Neural cell (in vitro differentiated cells): ENCODE measurements around the gene FAM219A.

Source experiments
- EP300 ChIP-seq: fragments of 450-650 bp; conservative IDR thresholded peaks from 2 replicates; pipeline ENCODE4 v1.6.1; 2014; ENCODE audit warnings: antibody characterized with exemption, mild to moderate bottlenecking, moderate library complexity; ENCODE audit not compliant: poor library complexity, severe bottlenecking
- EZH2 ChIP-seq: fragments of 200-600, 300-800 bp; shearing (Covaris generic), sonication (generic); IDR thresholded peaks from 2 replicates; pipeline ENCODE4 v1.6.1; 2014; ENCODE audit warnings: antibody characterized with exemption, low read length, borderline replicate concordance, mild to moderate bottlenecking; ENCODE audit not compliant: insufficient read depth, poor library complexity, severe bottlenecking
- MXI1 ChIP-seq: fragments of 450-650 bp; conservative IDR thresholded peaks from 2 replicates; pipeline ENCODE4 v1.6.1; 2014; ENCODE audit warnings: antibody characterized with exemption, mild to moderate bottlenecking; ENCODE audit not compliant: poor library complexity, severe bottlenecking
- POLR2AphosphoS5 ChIP-seq: IDR thresholded peaks from 2 replicates; pipeline ENCODE4 v1.6.1; 2012
- RAD21 ChIP-seq: fragments of 450-650 bp; conservative IDR thresholded peaks from 2 replicates; pipeline ENCODE4 v1.6.1; 2014; ENCODE audit warnings: antibody characterized with exemption, mild to moderate bottlenecking, moderate library complexity
- SMC3 ChIP-seq: fragments of 450-650 bp; conservative IDR thresholded peaks from 2 replicates; pipeline ENCODE4 v1.6.1; 2014; ENCODE audit warnings: antibody characterized with exemption, mild to moderate bottlenecking, moderate library complexity; ENCODE audit not compliant: poor library complexity
- TAF1 ChIP-seq: IDR thresholded peaks from 2 replicates; pipeline ENCODE4 v1.6.1; 2012; ENCODE audit warnings: low read depth
- TF ChIP-seq, protein P1 (sequence below): fragments of 450-650 bp; IDR thresholded peaks from 2 replicates; pipeline ENCODE4 v1.5.1; 2014; ENCODE audit warnings: antibody characterized with exemption, mild to moderate bottlenecking, moderate library complexity; ENCODE audit not compliant: poor library complexity, severe bottlenecking
- TF ChIP-seq, protein P2 (sequence below): IDR thresholded peaks from 2 replicates; pipeline ENCODE4 v1.6.1; 2012; ENCODE audit warnings: borderline replicate concordance

DNA sequence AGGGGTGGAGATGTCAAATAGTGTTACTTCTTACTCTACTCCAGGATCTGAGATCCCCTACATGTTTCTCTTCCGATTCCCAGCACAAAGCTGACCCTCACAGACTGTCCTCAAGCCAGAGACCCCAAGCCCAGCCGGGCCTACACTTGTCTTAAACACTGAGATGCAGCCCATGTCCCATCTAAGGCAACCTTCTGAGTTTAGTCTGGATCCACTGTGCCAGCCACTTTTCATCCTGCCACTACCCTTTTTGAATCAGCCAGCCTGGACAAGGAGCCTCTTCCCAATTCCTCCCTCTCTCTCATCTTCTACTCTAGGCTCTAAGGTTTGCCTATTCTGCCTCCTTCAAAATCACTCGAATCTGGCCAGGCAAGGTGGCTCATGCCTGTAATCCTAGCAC, 75.5 kb downstream of the FAM219A start:
- no peak for TF ChIP-seq EP300
- TF ChIP-seq EZH2 = no peak
- TF ChIP-seq, protein P1, sequence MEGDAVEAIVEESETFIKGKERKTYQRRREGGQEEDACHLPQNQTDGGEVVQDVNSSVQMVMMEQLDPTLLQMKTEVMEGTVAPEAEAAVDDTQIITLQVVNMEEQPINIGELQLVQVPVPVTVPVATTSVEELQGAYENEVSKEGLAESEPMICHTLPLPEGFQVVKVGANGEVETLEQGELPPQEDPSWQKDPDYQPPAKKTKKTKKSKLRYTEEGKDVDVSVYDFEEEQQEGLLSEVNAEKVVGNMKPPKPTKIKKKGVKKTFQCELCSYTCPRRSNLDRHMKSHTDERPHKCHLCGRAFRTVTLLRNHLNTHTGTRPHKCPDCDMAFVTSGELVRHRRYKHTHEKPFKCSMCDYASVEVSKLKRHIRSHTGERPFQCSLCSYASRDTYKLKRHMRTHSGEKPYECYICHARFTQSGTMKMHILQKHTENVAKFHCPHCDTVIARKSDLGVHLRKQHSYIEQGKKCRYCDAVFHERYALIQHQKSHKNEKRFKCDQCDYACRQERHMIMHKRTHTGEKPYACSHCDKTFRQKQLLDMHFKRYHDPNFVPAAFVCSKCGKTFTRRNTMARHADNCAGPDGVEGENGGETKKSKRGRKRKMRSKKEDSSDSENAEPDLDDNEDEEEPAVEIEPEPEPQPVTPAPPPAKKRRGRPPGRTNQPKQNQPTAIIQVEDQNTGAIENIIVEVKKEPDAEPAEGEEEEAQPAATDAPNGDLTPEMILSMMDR = no peak
- TF ChIP-seq, protein P2, sequence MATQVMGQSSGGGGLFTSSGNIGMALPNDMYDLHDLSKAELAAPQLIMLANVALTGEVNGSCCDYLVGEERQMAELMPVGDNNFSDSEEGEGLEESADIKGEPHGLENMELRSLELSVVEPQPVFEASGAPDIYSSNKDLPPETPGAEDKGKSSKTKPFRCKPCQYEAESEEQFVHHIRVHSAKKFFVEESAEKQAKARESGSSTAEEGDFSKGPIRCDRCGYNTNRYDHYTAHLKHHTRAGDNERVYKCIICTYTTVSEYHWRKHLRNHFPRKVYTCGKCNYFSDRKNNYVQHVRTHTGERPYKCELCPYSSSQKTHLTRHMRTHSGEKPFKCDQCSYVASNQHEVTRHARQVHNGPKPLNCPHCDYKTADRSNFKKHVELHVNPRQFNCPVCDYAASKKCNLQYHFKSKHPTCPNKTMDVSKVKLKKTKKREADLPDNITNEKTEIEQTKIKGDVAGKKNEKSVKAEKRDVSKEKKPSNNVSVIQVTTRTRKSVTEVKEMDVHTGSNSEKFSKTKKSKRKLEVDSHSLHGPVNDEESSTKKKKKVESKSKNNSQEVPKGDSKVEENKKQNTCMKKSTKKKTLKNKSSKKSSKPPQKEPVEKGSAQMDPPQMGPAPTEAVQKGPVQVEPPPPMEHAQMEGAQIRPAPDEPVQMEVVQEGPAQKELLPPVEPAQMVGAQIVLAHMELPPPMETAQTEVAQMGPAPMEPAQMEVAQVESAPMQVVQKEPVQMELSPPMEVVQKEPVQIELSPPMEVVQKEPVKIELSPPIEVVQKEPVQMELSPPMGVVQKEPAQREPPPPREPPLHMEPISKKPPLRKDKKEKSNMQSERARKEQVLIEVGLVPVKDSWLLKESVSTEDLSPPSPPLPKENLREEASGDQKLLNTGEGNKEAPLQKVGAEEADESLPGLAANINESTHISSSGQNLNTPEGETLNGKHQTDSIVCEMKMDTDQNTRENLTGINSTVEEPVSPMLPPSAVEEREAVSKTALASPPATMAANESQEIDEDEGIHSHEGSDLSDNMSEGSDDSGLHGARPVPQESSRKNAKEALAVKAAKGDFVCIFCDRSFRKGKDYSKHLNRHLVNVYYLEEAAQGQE = no peak
- TF ChIP-seq TAF1 = no peak
- TF ChIP-seq POLR2AphosphoS5 = no peak
- no peak for TF ChIP-seq RAD21
- no peak for TF ChIP-seq MXI1
- no peak for TF ChIP-seq SMC3
